ENCODE data around the gene AHNAK2.

- TF ChIP-seq CTCF (IDR thresholded peaks at IDR 0.05; ENCODE audit: low read length): no peak
- TF ChIP-seq EZH2 (optimal IDR thresholded peaks at IDR 0.05; ENCODE audit: low read depth, low read length): no peak
- TF ChIP-seq EZH2phosphoT487 (IDR thresholded peaks at IDR 0.05; ENCODE audit: low read length): no peak
These were observed 77.3 kb downstream of the AHNAK2 start for GRCh38 chr14:104900639-104901512.

Data from MM.1S (cell line).